SHP77 (cell line): ENCODE results near the gene SCGB1D4.
"Not testable (repeated sequence)": the region's sequence is repeated elsewhere in the genome, so short reads cannot be mapped to it uniquely, and the experiment has no call there.

Experiments used
- DNase-seq, 2 experiments: peaks; one replicate each; lab custom pipeline; 2025; lab: John Stamatoyannopoulos, UW

The SCGB1D4 gene, protein sequence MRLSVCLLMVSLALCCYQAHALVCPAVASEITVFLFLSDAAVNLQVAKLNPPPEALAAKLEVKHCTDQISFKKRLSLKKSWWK

DNA sequence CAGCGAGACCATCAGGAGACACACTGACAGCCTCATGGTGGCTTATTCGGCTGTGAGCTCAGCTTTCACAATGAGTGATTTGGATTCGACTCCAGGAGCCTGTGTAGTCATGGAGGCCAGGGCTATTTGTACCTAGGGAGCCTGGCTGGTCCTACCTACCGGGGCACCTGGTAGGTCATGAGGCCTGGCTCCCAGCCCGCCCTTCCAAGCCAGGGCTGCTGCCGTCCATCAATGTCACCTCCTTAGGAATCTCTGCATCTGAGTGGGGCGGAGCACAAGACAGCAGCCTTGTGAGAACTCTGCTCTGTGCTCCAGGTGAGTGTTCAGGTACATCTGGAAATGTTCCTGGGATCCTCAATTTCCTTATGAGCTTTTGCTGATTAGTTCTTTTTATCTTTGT, at the start of gene SCGB1D4:
TSS of gene SCGB1D4 (minus strand) at position 101 of the 400 bp plus-strand sequence. CDS start at position 36, 65 bp downstream.
- DNase-seq, result no peak

GRCh38 chr11:62345861-62346260, 47.0 kb upstream of the SCGB1D4 start:
- no peak for DNase-seq

DNA sequence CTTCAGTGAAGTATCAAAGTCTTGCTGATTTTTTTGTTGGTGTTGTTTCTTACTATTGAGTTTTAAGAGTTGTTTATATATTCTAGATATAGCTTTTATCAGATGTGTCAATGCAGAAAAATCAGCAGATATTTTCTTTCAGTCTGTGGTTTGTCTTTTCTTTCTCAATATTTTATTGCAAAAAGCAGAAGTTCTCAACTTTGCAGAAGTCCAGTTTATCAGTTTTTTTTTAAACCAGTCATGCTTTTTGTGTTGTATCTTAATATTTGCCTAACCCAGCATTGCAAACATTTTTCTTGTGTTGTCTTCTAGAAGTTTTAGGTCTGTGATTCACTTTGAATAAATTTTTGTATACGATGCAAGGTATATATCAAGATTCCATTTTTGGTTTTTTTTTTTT, 45.3 kb upstream of the SCGB1D4 start:
- no peak for DNase-seq

DNA sequence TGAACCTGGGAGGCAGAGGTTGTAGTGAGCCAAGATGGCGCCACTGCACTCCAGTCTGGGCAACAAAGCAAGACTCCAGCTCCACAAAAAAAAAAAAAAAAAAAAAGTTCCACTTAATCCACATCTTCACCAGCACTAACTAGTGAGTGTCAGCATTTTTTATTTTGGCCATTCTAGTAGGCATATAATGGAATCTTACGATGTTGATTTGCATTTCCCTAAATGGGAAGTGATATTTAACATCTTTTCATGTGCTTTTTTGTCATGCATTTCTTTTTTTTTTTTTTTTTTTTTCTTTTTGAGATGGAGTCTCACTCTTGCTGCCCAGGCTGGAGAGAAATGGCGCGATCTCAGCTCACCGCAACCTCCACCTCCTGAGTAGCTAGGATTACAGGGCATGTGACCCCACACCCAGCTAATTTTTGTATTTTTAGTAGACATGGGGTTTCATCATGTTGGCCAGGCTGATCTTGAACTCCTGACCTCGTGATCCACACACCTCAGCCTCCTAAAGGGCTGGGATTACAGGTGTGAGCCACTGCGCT, 44.8 kb upstream of the SCGB1D4 start:
- not testable (repeated sequence) for DNase-seq

GRCh38 chr11:62341588-62341987, 42.7 kb upstream of the SCGB1D4 start:
- DNase-seq, result no peak

DNA sequence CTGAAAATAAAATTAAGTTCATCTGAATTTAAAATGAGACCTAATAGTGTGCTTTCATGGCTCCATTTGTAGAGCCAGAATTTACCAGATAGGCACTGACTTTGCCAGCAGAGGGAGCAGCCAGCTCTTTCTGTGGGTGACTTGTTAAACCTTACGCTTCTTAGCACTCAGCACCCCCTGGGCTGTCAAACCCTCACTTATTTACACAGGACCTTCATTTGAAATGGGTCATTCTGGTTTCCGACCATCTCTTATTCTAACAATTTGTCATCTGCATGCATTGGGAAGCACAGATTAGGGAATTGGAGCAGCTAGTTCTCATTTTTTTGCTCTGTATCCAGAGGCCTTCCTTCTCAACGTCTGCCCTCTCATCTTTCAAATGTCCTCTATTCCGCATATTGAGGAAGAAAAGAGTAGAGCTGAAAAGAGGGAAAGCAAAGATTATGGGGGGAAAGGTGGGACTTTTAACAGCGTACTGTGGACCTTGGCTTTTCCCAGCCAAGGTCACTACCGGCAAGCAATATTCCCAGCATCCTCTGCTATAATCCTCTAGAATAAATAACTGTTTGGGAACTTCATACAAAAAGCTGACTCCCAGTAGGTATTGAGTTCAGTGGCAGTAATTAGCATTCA, 41.5 kb upstream of the SCGB1D4 start:
- DNase-seq, result peak in 1 of 2 experiments; percentile 20

DNA sequence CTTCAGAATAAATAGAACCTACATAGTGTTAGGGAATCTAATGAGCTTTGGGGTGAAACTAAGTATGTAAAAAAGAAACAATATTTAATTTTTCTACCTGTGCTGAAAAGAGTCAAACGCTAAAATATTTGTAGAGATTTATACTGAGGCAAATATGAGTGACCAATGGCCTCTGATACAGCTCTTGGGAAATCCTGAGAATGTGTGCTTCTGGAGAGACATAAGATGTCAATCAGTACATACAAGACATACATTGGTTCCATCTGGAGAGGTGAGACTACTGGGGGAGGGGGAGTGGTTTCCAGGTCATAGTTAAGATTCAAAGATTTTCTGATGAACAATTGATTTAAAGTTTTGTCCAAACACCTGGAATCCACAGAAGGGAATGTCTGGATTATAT, 39.3 kb upstream of the SCGB1D4 start:
- DNase-seq, result no peak

- peak; percentile 78 to 94 for DNase-seq
These were observed 38.7 kb upstream of the SCGB1D4 start, which contains the start of gene ASRGL1 for GRCh38 chr11:62337303-62338181. Gene ASRGL1 (plus strand): TSS chr11:62337448. CDS start chr11:62337978, 530 bp downstream.

GRCh38 chr11:62336949-62337302, 38.1 kb upstream of the SCGB1D4 start:
- DNase-seq, result not testable (repeated sequence)

DNA sequence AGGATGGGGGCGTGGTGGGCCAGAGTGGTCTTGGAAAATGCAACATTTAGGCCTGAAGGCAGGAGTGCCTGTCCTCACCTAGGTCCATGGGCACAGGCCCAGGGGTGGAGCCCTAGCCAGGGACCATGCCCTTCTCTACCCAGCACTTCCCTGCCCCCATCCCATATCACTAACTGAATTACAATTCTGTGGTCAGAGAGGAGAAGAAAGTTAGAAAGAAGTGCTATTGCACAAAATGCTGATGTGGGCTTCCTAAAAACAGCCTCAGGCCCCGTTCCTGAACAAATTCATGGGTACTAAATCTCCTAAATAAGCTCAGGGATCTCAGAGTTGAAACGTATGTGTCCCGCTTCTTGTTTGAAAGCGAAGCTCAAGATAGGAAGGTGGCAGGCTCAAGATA, 34.9 kb upstream of the SCGB1D4 start:
- no peak for DNase-seq

GRCh38 chr11:62331264-62331663, 32.4 kb upstream of the SCGB1D4 start:
- DNase-seq, result not testable (repeated sequence)

DNA sequence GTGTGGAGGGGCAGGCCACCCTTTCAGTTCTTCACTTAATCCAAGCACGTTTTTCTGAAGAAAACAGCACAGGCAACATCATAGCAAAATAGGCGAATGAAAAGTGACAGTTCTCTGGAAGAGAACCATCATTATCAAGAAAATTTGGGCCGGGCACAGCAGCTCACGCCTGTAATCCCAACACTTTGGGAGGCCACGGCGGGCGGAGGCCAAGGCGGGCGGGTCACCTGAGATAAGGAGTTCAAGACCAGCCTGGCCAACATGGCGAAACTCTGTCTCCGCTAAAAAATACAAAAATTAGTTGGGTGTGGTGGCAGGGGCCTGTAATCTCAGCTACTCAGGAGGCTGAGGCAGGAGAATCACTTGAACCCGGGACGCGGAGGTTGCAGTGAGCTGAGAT, 28.7 kb upstream of the SCGB1D4 start:
- not testable (repeated sequence) for DNase-seq

DNA sequence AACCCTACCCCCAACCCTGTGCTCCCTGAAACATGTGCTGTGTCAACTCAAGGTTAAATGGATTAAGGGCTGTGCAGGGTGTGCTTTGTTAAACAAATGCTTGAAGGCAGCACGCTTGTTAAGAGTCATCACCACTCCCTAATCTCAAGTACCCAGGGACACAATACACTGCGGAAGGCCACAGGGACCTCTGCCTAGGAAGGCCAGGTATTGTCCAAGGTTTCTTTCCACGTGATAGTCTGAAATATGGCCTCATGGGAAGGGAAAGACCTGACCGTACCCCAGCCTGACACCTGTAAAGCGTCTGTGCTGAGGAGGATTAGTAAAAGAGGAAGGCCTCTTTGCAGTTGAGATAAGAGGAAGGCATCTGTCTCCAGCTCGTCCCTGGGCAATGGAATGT, 27.8 kb upstream of the SCGB1D4 start:
- DNase-seq, result not testable (repeated sequence)

- DNase-seq, result not testable (repeated sequence)
These were observed 26.9 kb upstream of the SCGB1D4 start for GRCh38 chr11:62325781-62326180.

DNA sequence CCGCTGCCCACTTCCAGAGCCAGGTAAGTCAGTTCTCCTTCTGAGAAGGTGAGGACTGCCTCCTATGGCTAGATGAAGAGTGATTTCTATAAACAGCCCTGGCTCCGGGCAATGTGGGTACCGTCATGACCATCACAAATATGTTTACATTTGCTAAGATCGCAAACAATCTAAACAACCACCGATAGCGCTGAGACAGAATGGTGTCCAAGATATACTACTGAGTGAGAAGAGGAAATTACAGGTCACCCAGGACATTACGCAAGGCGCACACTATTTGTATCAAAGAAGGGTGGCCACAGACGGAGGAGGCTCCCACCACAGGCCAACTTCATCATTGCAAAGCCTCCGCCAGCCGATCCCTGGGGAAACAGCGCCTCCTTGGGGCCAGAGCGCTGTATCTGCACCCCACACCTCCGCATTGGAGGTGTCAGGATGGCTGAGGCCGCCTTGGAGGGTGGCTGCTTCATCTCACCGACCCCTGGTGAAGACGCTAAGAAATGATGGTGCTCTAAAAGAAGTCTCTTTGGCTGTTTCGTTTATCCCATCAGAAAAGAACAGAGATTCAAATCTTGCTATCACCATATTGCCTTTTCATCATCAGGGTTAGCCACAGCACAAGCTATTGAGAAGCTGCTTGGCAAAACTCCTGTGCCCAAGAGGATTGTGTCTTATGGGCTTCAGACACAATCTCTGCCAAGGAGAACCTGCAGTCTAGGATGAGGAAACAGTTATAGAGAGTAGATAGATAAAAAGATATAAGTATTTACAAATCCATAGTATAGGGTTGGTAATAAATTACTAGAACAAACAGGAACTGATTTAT, 26.1 kb upstream of the SCGB1D4 start:
- peak; percentile 6 to 43 for DNase-seq

DNA sequence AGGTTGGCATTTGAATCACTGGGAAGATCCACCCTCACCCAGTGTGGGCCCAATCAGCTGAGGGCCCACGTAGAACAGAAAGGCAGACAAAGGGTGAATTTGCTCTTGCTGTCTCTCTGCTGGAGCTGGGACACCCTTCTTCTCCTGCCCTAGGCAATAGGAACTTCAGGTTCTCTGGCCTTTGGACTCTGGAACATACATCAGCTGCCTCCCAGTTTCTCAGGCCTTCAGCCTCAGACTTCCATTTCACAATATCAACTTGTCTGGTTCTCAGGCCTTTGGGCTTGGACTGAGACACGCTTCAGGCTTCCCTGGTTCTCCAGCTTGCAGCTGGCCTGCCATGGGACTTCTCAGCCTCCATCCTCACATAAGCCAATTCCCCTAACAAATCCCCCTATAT, 23.6 kb upstream of the SCGB1D4 start:
- DNase-seq, result no peak

- DNase-seq, result no peak
These were observed 16.6 kb upstream of the SCGB1D4 start for GRCh38 chr11:62315431-62315830.

DNA sequence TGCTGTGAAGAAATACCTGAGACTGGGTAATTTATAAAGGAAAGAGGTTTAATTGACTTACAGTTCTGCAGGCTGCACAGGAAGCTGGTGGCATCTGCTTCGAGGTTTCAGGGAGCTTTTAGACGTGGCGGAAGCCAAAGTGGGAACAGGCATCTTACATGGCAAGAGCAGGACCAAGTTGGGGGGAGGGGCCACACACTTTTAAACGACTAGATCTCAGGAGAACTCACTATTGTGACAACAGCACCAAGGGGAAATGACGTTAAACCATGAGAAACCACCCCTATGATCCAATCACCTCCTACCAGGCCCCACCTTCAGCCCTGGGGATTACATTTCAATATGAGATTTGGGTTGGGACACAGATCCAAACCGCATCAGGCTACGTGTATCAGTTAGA, 11.1 kb upstream of the SCGB1D4 start:
- DNase-seq, result no peak

GRCh38 chr11:62307950-62308349, 9.1 kb upstream of the SCGB1D4 start:
- no peak for DNase-seq

GRCh38 chr11:62306227-62306626, 7.4 kb upstream of the SCGB1D4 start:
- DNase-seq, result no peak

DNA sequence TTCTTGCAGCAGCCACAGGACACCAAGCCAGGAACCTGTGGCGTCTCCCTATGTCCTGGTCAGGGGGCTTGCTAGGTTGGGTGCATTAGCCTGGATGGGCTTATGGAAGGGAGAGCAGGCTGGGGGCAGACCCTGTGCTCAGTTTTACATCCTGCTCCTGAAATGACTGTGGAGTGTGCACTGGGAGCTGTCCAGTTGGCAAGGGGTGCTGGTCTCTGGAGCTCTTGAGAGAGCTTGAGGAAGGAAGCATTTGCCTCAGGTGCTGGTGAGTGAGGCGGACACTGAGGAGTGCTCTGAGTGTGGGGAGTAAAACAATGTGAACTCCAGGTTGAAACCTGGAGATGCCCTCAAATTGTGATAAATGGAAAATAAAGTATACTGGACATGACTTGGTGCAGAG, 3.4 kb downstream of the SCGB1D4 start:
- DNase-seq, result no peak

DNA sequence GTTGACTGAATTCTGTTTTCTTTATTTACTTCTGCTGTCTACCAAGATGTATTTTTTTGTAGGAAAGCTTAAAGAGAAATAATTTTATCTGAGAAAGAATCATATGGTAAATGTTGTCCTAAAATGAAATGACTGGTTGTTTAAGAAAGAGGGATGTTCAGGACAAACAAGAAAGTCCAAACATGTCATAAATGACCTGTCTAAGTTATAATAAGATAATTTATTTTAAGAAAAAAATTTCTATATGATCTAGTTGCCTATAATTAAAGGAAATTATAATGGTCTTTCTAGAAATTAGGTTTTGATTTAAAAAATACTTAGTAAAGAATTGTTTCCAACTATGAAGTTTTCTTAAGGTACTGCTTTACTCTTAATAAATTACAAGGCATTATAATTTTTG, 18.4 kb downstream of the SCGB1D4 start:
- DNase-seq, result no peak
